Breast epithelium (tissue), 3 donors: ENCODE data around the gene UTP11.

ENCODE experiments used
- CTCF ChIP-seq, 3 donors: fragments of 450-650 bp; IDR thresholded peaks; one replicate each; pipeline ENCODE4 v1.5.1; 2016 to 2017; ENCODE audit warnings: antibody characterized with exemption in 3 of 3, mild to moderate bottlenecking in 3 of 3, moderate library complexity in 3 of 3
- POLR2A ChIP-seq: fragments of 450-650 bp; IDR thresholded peaks from one replicate; pipeline ENCODE4 v1.6.1; 2016; ENCODE audit warnings: antibody characterized with exemption, mild to moderate bottlenecking, moderate library complexity
- POLR2AphosphoS5 ChIP-seq, 3 donors: sonication (generic); formaldehyde crosslinking; IDR thresholded peaks; one replicate each; pipeline ENCODE4 v1.6.1; 2017; ENCODE audit warnings: antibody characterized with exemption in 3 of 3

- TF ChIP-seq CTCF (IDR thresholded peaks at IDR 0.05) = no peak
- no peak for TF ChIP-seq POLR2A
- no peak for TF ChIP-seq POLR2AphosphoS5 (IDR thresholded peaks at IDR 0.05)
Observed at GRCh38 chr1:38063616-38064015, 51.1 kb downstream of the UTP11 start.
